Naive B cell (primary cell): Measurements from ENCODE around the gene MYO3B. TPM values are rescaled to one million over a fixed set of nuclear protein-coding genes. Genes with fewer than 3 reads are reported as not detected.
"Not testable (repeated sequence)": the region's sequence is repeated elsewhere in the genome, so short reads cannot be mapped to it uniquely, and the experiment has no call there.

ENCODE experiments used
- ATAC-seq, 2 donors: fragments of 150-1000 bp; cut with Tn5 transposase; 2 replicates each; pipeline ENCODE4 v1.10.0; 2021; ENCODE audit warnings: low read depth in 2 of 2, mild to moderate bottlenecking in 2 of 2, moderate library complexity in 2 of 2
- DNase-seq: peaks from one replicate; pipeline ENCODE4 v3.0.0; 2022
- H3K27ac Mint-ChIP-seq, 6 donors: one replicate each; pipeline ENCODE4 v1.8.0; 2020 to 2022; ENCODE audit warnings: mild to moderate bottlenecking in 6 of 6, mixed read lengths in 6 of 6, moderate library complexity in 5 of 6, inconsistent platforms in 2 of 6
- H3K27me3 Mint-ChIP-seq, 3 donors: one replicate each; pipeline ENCODE4 v1.8.0; 2021 to 2022; ENCODE audit warnings: mixed read lengths in 3 of 3, mild to moderate bottlenecking in 1 of 3
- H3K36me3 Mint-ChIP-seq, 2 donors: one replicate each; pipeline ENCODE4 v1.8.0; 2020 to 2022; ENCODE audit warnings: mixed read lengths in 2 of 2, inconsistent platforms in 1 of 2, mild to moderate bottlenecking in 1 of 2
- H3K4me1 Mint-ChIP-seq, 3 donors: one replicate each; pipeline ENCODE4 v1.8.0; 2020 to 2022; ENCODE audit warnings: mixed read lengths in 3 of 3, inconsistent platforms in 1 of 3, mild to moderate bottlenecking in 1 of 3, moderate library complexity in 1 of 3
- H3K4me3 Mint-ChIP-seq, 8 donors: one replicate each; pipeline ENCODE4 v1.8.0; 2020 to 2022; ENCODE audit warnings: mild to moderate bottlenecking in 8 of 8, mixed read lengths in 8 of 8, moderate library complexity in 8 of 8, inconsistent platforms in 2 of 8
- H3K9me3 Mint-ChIP-seq, 7 donors: one replicate each; pipeline ENCODE4 v1.8.0; 2020 to 2022; ENCODE audit warnings: mixed read lengths in 7 of 7, mild to moderate bottlenecking in 5 of 7, inconsistent platforms in 2 of 7, moderate library complexity in 1 of 7
- polyA plus RNA-seq, 6 donors: library from polyadenylated mRNA; unstranded; fragments of 300-500 nt; fragmentation: Illumina TruSeq; gene quantifications; one replicate each; pipeline ENCODE4 v1.2.3, GENCODE V29; 2021; ENCODE audit warnings: low read depth in 6 of 6

The MYO3B gene
- polyA plus RNA-seq, 6 donors from 2014 or later, result not detected

DNA sequence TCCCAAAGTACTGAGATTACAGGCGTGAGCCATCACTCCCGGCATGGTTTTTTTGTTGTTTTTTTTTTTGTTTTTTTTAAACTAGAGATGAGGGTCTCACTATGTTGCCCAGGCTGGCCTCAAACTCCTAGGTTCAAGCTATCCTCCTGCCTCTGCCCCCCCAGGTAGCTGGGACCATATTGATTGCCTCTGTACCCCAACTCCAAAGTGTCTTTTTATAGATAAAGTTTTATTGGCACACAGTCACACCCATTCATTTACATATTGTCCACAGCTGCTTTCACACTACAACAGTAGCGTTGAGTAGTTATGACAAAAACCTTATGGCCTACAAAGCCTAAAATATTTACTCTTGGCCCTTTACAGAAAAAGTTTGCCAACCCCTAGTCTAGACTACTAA is 492.0 kb downstream of the MYO3B start:
- Mint-ChIP-seq H3K36me3 (no peaks in the 10 kb centered on the region), H3K4me1 (no peaks in the 10 kb centered on the region), H3K9me3 (peaks cover 0 to 4% (median 0%) of the 10 kb centered on the region in 7 donors), H3K27ac (no peak overlapping the region), H3K27me3 (peaks cover 6 to 37% (median 21%) of the 10 kb centered on the region in 3 donors), H3K4me3 (no peak overlapping the region)
- ATAC-seq (no peak), DNase-seq (no peak)

DNA sequence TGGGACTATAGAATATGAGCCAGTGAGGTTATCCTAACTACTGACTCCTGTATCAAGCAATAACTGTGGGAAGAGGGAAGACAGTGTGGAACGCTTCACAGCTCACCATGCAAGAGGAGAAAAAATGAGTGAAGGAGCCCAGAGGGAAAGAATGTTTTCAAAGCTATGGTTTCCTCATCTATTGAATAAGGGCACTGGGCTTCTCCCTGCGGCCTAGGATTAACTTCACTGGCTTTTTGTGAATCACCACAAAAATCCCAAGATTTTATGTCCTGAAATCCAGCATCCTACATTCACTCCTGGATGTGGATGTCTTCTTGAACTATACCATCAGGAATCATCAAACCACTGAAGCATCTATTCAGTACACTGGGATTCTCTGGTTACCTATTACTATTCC is 492.7 kb downstream of the MYO3B start:
- DNase-seq (no peak), ATAC-seq (no peak)
- Mint-ChIP-seq H3K27me3 (peaks cover 0 to 36% (median 14%) of the 10 kb centered on the region in 3 donors), H3K27ac (no peak overlapping the region), H3K9me3 (no peaks in the 10 kb centered on the region), H3K4me1 (no peaks in the 10 kb centered on the region), H3K36me3 (no peaks in the 10 kb centered on the region), H3K4me3 (no peak overlapping the region)

DNA sequence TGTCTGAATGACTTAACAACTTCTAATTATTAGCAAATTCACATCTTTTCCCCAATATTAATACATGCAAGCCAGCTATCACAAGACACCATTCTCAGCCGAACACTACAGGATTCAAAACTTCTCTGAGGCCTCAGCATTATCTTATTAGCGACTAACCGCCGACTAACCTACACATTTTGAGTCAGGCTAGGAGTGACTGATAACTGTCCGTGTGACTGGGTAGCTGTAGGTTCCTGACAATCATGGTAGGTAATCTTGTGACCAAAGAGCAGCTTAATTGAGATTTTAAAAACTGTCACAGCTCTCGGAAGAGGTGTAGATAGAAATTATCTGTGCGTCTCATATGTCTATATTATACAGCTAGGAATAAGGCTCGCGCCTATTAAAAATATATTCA is 493.1 kb downstream of the MYO3B start:
- H3K9me3 Mint-ChIP-seq, result no peaks in the 10 kb centered on the region
- no peak overlapping the region for H3K4me3 Mint-ChIP-seq
- H3K27ac Mint-ChIP-seq, result no peak overlapping the region
- no peak for ATAC-seq
- peaks cover 0 to 36% (median 13%) of the 10 kb centered on the region in 3 donors for H3K27me3 Mint-ChIP-seq
- no peaks in the 10 kb centered on the region for H3K4me1 Mint-ChIP-seq
- H3K36me3 Mint-ChIP-seq, result no peaks in the 10 kb centered on the region
- DNase-seq, result no peak

- not testable (repeated sequence) for H3K36me3 Mint-ChIP-seq, ATAC-seq, H3K9me3 Mint-ChIP-seq, H3K4me3 Mint-ChIP-seq, H3K27ac Mint-ChIP-seq, H3K4me1 Mint-ChIP-seq, DNase-seq
- H3K27me3 Mint-ChIP-seq, result peaks cover 0 to 30% (median 13%) of the 10 kb centered on the region in 3 donors
These were observed 496.3 kb downstream of the MYO3B start for GRCh38 chr2:170674282-170674681.

GRCh38 chr2:170675701-170676100 is 497.8 kb downstream of the MYO3B start:
- ATAC-seq (no peak), DNase-seq (no peak)
- H3K27me3 Mint-ChIP-seq, result peaks cover 0 to 30% (median 13%) of the 10 kb centered on the region in 3 donors
- H3K9me3 Mint-ChIP-seq, result no peaks in the 10 kb centered on the region
- H3K4me1 Mint-ChIP-seq, result no peaks in the 10 kb centered on the region
- H3K36me3 Mint-ChIP-seq, result no peaks in the 10 kb centered on the region
- H3K4me3 Mint-ChIP-seq, result no peak overlapping the region
- no peak overlapping the region for H3K27ac Mint-ChIP-seq

GRCh38 chr2:170679607-170680079 is 501.7 kb downstream of the MYO3B start:
- Mint-ChIP-seq H3K27ac (no peak overlapping the region), H3K9me3 (no peaks in the 10 kb centered on the region), H3K4me3 (no peak overlapping the region), H3K4me1 (no peaks in the 10 kb centered on the region), H3K27me3 (peaks cover 0 to 16% (median 11%) of the 10 kb centered on the region in 3 donors), H3K36me3 (no peaks in the 10 kb centered on the region)
- ATAC-seq, result no peak
- DNase-seq, result no peak

DNA sequence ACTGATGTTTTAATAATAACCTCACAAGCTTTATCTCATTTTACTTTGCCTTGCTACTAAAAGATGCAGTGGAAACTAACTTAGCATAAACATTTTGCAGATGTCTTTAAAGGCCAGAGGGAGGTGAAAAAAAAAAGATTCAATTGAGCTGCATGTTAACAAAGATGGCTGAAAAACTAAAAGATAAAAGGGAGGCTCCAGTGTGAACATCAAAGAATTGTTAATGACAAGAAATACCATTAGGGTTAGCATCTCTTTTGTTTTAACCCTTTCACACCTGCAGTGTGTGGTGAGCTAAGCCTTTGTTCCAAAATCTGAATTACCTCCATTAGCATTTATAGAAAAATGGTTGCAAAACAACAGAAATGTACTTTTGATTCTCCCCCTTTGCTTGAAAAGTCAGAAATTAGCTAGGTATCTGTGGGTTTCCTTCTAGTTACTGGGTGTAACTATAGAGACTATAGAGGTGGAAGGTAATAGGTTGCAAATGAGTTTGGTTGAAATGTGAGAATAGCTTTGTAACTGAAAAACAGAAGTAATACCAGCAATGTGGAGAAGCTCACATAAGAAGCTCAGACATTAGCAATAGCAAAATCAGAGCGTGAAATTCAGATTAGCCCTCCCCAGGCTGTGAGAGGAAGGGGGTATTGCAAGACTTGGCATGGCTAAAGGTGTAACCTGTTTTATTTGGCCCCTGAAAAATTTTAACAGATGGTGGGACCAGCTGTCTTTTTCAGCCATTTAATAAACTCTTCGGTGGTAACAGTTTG is 502.4 kb downstream of the MYO3B start:
- Mint-ChIP-seq H3K27me3 (peaks cover 6 to 17% (median 11%) of the 10 kb centered on the region in 3 donors), H3K4me3 (no peak overlapping the region), H3K36me3 (no peaks in the 10 kb centered on the region)

DNA sequence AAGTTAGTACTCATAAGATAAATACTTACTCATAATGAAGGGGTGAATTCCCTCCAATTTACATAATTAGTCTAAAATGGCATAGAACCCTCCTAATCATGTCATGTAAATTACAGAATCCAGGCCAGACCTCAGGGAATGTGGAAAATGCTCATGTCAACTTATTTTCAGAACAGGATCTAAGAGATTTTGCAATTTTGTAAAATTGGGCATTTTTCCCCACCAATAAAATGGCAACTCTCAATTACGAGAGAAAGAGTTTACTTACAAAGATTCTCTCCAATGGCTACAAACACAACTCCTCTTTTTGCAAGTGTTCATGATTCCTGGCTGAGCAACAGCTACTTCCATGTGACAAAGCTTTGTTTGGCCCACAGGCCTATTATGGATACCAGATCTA is 503.4 kb downstream of the MYO3B start:
- Mint-ChIP-seq H3K27me3 (peaks cover 11 to 17% (median 16%) of the 10 kb centered on the region in 3 donors), H3K9me3 (no peaks in the 10 kb centered on the region), H3K36me3 (no peaks in the 10 kb centered on the region), H3K4me3 (no peak overlapping the region), H3K27ac (no peak overlapping the region), H3K4me1 (no peaks in the 10 kb centered on the region)
- DNase-seq (no peak), ATAC-seq (no peak)

More for the DNA sequence above, 502.4 kb downstream of the MYO3B start:
- DNase-seq, result no peak
- no peak for ATAC-seq
- Mint-ChIP-seq H3K27ac (no peak overlapping the region), H3K4me1 (no peaks in the 10 kb centered on the region), H3K9me3 (no peaks in the 10 kb centered on the region)

GRCh38 chr2:170685591-170685990 is 507.6 kb downstream of the MYO3B start:
- Mint-ChIP-seq H3K9me3 (peaks cover 0 to 2% (median 0%) of the 10 kb centered on the region in 7 donors), H3K27me3 (peaks cover 11 to 22% (median 17%) of the 10 kb centered on the region in 3 donors), H3K36me3 (no peaks in the 10 kb centered on the region), H3K27ac (no peak overlapping the region), H3K4me3 (no peak overlapping the region), H3K4me1 (no peaks in the 10 kb centered on the region)
- DNase-seq (no peak), ATAC-seq (no peak)

GRCh38 chr2:170689481-170689880 is 511.5 kb downstream of the MYO3B start:
- Mint-ChIP-seq H3K4me1 (no peaks in the 10 kb centered on the region), H3K36me3 (no peaks in the 10 kb centered on the region), H3K4me3 (peak overlapping the region in 1 of 8 donors; percentile 47), H3K9me3 (peaks cover 0 to 5% (median 0%) of the 10 kb centered on the region in 7 donors), H3K27me3 (peaks cover 12 to 27% (median 15%) of the 10 kb centered on the region in 3 donors), H3K27ac (no peak overlapping the region)
- DNase-seq (no peak), ATAC-seq (no peak)

DNA sequence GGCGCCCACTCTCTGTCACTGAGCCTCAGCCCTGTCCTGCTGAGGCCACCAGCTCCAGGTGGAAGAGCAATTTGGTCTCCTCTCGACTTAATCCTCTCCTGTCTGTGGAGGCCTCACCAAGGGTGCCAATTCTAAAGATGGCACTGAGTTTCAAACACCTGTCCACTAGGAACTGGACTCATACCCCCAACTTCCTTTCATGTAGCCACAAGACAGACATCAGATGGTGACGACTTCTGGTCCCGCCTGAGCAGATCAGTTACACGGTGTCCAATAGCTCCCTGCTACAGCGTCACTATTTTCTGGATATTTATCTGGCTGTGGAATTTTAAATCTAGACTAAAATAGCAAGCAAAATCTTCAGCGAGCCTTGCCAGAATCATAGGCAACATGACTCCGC is 512.7 kb downstream of the MYO3B start:
- ATAC-seq, result no peak
- no peaks in the 10 kb centered on the region for H3K4me1 Mint-ChIP-seq
- H3K4me3 Mint-ChIP-seq, result no peak overlapping the region
- H3K27me3 Mint-ChIP-seq, result peaks cover 12 to 17% (median 15%) of the 10 kb centered on the region in 3 donors
- no peaks in the 10 kb centered on the region for H3K36me3 Mint-ChIP-seq
- peaks cover 0 to 5% (median 0%) of the 10 kb centered on the region in 7 donors for H3K9me3 Mint-ChIP-seq
- no peak overlapping the region for H3K27ac Mint-ChIP-seq
- DNase-seq, result no peak

DNA sequence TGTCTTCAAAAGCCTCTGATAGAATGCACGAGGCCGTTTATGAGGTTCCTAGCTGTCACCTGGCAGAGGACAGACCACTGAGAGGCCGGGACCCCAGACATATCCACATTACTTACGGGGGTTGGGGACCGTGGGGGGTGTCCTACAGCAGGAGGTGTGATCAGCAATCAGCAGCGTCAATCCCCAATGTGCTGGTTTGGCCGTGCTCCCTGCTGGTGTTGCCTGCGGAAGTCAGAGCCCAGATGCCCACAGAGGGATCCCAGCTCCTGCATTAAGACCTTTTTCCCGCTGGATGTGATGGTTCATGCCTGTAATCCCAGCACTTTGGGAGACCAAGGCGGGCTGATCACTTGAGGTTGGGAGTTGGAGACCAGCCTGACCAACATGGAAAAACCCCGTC is 516.4 kb downstream of the MYO3B start:
- DNase-seq, result no peak
- Mint-ChIP-seq H3K4me1 (no peaks in the 10 kb centered on the region), H3K27ac (no peak overlapping the region), H3K27me3 (peaks cover 21 to 24% (median 23%) of the 10 kb centered on the region in 3 donors), H3K9me3 (peaks cover 0 to 5% (median 0%) of the 10 kb centered on the region in 7 donors), H3K36me3 (no peaks in the 10 kb centered on the region), H3K4me3 (no peak overlapping the region)
- no peak for ATAC-seq

DNA sequence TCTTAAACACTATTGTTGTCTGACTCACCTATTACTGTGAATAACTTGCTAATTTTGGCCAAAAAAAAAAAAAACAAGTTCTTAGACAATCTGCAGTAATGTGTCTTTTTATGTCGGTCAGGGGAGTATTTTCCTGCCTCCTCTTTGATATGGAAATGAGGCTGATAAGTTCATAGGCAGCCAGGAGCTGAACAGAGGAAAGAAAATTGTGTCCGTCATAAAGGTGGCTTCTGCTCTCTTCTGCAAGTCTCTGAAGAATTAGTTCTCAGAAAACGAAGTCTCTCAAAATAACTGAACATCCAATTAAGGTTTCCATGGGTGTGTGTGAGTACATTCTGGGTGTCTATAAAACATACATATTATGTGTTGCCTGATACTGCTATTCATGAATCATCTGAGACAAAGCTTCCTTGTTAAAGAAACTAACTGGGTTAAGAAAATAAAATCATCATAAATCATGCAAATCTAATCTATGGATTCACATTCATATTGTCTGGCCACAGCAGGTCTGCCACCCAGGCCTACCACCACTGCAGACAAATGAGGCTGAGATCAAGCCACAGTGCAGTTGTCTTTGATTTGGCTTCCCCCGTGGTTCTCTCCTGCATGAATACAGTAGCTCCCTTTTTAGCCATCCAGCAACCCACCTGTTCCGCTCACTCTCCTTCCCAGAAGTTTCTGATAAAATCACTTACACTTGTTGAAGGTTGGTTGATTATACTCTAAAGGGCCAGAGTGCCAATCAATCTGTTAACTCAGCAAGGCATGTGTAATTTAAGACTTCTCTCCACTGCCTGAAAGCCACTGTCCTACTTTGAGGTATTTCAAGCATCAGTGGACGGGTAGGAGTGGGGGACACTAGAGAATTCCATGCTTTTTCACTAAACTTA is 517.8 kb downstream of the MYO3B start:
- ATAC-seq (no peak), DNase-seq (no peak)
- H3K27me3 Mint-ChIP-seq, result peaks cover 27 to 31% (median 31%) of the 10 kb centered on the region in 3 donors
- peaks cover 0 to 5% (median 0%) of the 10 kb centered on the region in 7 donors for H3K9me3 Mint-ChIP-seq
- H3K36me3 Mint-ChIP-seq, result no peaks in the 10 kb centered on the region
- no peaks in the 10 kb centered on the region for H3K4me1 Mint-ChIP-seq
- peak overlapping the region in 1 of 6 donors; percentile 10 for H3K27ac Mint-ChIP-seq
- no peak overlapping the region for H3K4me3 Mint-ChIP-seq
